IPS-20b (cell line): ENCODE data around the gene CSTF1.

ENCODE experiments used
- H3K27ac ChIP-seq: one replicate; pipeline ENCODE4 v1.5.1; 2013; ENCODE audit warnings: low read length
- H3K27me3 ChIP-seq: 2 replicates; pipeline ENCODE4 v1.6.1; 2013; ENCODE audit warnings: mild to moderate bottlenecking, low read length, inconsistent platforms; ENCODE audit not compliant: insufficient read depth
- H3K36me3 ChIP-seq: 2 replicates; pipeline ENCODE4 v1.6.1; 2013; ENCODE audit warnings: low read depth, mild to moderate bottlenecking, inconsistent platforms, low read length, moderate library complexity; ENCODE audit not compliant: insufficient read depth
- H3K4me1 ChIP-seq: 2 replicates; pipeline ENCODE4 v1.6.1; 2013; ENCODE audit warnings: mild to moderate bottlenecking, control low read depth, inconsistent platforms, low read length, moderate library complexity; ENCODE audit not compliant: insufficient read depth
- H3K4me3 ChIP-seq: 2 replicates; pipeline ENCODE4 v1.5.1; 2013; ENCODE audit warnings: mild to moderate bottlenecking, low read length, inconsistent platforms
- H3K9ac ChIP-seq: 2 replicates; pipeline ENCODE4 v1.6.1; 2013; ENCODE audit warnings: low read depth, mild to moderate bottlenecking, inconsistent platforms, low read length, moderate library complexity
- H3K9me3 ChIP-seq: 2 replicates; pipeline ENCODE4 v1.6.1; 2013; ENCODE audit warnings: mild to moderate bottlenecking, low read depth, low read length, inconsistent platforms; ENCODE audit not compliant: insufficient read depth

Gene CSTF1

DNA sequence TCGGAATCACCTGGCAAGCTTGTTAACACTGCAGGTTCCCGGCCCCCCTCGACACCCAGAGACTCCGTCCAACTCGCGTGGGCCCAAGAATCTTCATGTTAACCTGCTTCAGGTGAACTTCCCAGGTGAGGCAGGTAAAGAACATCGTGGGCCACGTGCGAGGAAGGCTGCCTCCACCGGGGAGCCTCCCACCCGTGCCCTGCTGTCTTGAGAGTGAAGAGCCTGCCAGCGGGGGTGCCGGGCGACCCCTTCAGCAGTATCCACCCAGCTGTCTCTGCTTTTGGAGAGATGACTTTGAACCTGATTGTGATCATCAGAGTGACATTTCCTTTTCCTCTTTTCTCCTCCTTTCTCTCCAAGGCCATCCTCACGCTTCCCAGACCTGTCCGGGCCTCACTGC lies 53.1 kb downstream of the CSTF1 start:
- H3K9me3 ChIP-seq: no peaks in the 10 kb centered on the region
- H3K36me3 ChIP-seq: no peaks in the 10 kb centered on the region
- no peak overlapping the region for H3K9ac ChIP-seq
- no peak overlapping the region for H3K4me3 ChIP-seq
- no peak overlapping the region for H3K27ac ChIP-seq
- H3K4me1 ChIP-seq: no peaks in the 10 kb centered on the region; the same call in 1 of the 2 replicates
- no peaks in the 10 kb centered on the region for H3K27me3 ChIP-seq

- no peak overlapping the region for H3K27ac ChIP-seq
- H3K9me3 ChIP-seq: no peaks in the 10 kb centered on the region
- H3K27me3 ChIP-seq: peaks cover 5% of the 10 kb centered on the region; the same call in 1 of the 2 replicates
- no peak overlapping the region for H3K9ac ChIP-seq
- no peaks in the 10 kb centered on the region for H3K36me3 ChIP-seq
- no peak overlapping the region for H3K4me3 ChIP-seq
- no peaks in the 10 kb centered on the region; the same call in 1 of the 2 replicates for H3K4me1 ChIP-seq
Observed at GRCh38 chr20:56447227-56447626, 54.8 kb downstream of the CSTF1 start.

GRCh38 chr20:56449459-56449858 lies 57.0 kb downstream of the CSTF1 start:
- no peak overlapping the region for H3K9ac ChIP-seq
- peaks cover 6% of the 10 kb centered on the region; the same call in 1 of the 2 replicates for H3K27me3 ChIP-seq
- no peaks in the 10 kb centered on the region; the same call in 1 of the 2 replicates for H3K4me1 ChIP-seq
- no peak overlapping the region for H3K4me3 ChIP-seq
- H3K9me3 ChIP-seq: no peaks in the 10 kb centered on the region
- no peak overlapping the region for H3K27ac ChIP-seq
- H3K36me3 ChIP-seq: no peaks in the 10 kb centered on the region

- Histone ChIP-seq H3K27me3 (peaks cover 6% of the 10 kb centered on the region; the same call in 1 of the 2 replicates), H3K4me3 (no peak overlapping the region), H3K36me3 (no peaks in the 10 kb centered on the region), H3K4me1 (no peaks in the 10 kb centered on the region; the same call in 1 of the 2 replicates), H3K9ac (no peak overlapping the region), H3K27ac (no peak overlapping the region), H3K9me3 (no peaks in the 10 kb centered on the region)
Observed at GRCh38 chr20:56451056-56451765, 58.8 kb downstream of the CSTF1 start.

GRCh38 chr20:56453352-56453751 lies 60.9 kb downstream of the CSTF1 start:
- no peaks in the 10 kb centered on the region for H3K4me1 ChIP-seq
- H3K27me3 ChIP-seq: peaks cover 6% of the 10 kb centered on the region; the same call in 1 of the 2 replicates
- no peaks in the 10 kb centered on the region for H3K36me3 ChIP-seq
- H3K27ac ChIP-seq: no peak overlapping the region
- H3K4me3 ChIP-seq: no peak overlapping the region
- no peaks in the 10 kb centered on the region for H3K9me3 ChIP-seq
- no peak overlapping the region for H3K9ac ChIP-seq

DNA sequence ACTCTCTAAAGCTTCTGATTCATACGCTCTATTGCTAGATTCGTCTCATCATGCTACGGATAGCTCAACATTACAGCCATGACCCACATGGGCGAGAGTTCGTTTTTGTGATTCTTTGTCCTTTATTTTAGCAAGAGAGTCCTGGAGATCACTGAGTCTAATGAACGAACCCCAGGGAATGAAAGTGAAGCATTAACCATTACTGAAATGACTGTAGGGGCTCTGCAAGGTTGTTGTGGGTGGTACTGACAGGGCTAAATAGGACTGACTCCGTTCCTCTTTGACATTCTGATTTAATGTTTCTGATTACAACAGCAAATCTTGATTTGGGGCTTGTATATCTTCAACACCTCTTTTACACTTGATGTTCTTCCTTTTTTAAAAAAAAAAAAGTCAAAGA lies 62.3 kb downstream of the CSTF1 start:
- H3K27ac ChIP-seq: no peak overlapping the region
- no peak overlapping the region for H3K4me3 ChIP-seq
- H3K9ac ChIP-seq: no peak overlapping the region
- no peaks in the 10 kb centered on the region for H3K36me3 ChIP-seq
- H3K9me3 ChIP-seq: no peaks in the 10 kb centered on the region
- H3K4me1 ChIP-seq: no peaks in the 10 kb centered on the region
- peaks cover 6% of the 10 kb centered on the region; the same call in 1 of the 2 replicates for H3K27me3 ChIP-seq
